Type B pancreatic cell (in vitro differentiated cells): ENCODE results near the gene SPEN. TPM values are rescaled to one million over a fixed set of nuclear protein-coding genes. Genes with fewer than 3 reads are reported as not detected.

Experiments
- DNase-seq: peaks from one replicate; pipeline ENCODE4 v3.0.0; 2021; ENCODE audit warnings: mixed read lengths; ENCODE audit not compliant: unreplicated experiment; ENCODE audit errors: extremely low spot score
- H3K27ac Mint-ChIP-seq: 2 replicates; pipeline ENCODE4 v1.8.0; 2021; ENCODE audit warnings: mild to moderate bottlenecking, mixed read lengths
- H3K27me3 Mint-ChIP-seq: 2 replicates; pipeline ENCODE4 v1.8.0; 2021; ENCODE audit warnings: mixed read lengths
- H3K36me3 Mint-ChIP-seq: 2 replicates; pipeline ENCODE4 v1.8.0; 2021; ENCODE audit warnings: mixed read lengths
- H3K4me1 Mint-ChIP-seq: one replicate; pipeline ENCODE4 v1.8.0; 2021; ENCODE audit warnings: mixed read lengths; ENCODE audit not compliant: unreplicated experiment
- H3K4me3 Mint-ChIP-seq: 2 replicates; pipeline ENCODE4 v1.8.0; 2021; ENCODE audit warnings: mild to moderate bottlenecking, mixed read lengths
- H3K9me3 Mint-ChIP-seq: 2 replicates; pipeline ENCODE4 v1.8.0; 2021; ENCODE audit warnings: mixed read lengths
- CTCF ChIP-seq: fragments of 200-600 bp; sonication (generic); conservative IDR thresholded peaks from 2 replicates; pipeline ENCODE4 v1.5.0; 2021; ENCODE audit warnings: antibody characterized with exemption, mild to moderate bottlenecking
- total RNA-seq: library from RNA; stranded (reverse); gene quantifications from 2 replicates; pipeline ENCODE4 v1.2.1, GENCODE V29; 2021; ENCODE audit warnings: low replicate concordance

Gene SPEN
- total RNA-seq, 1 donor from 2014 or later = 66.5 TPM

- Mint-ChIP-seq H3K4me1 (peaks cover 45% of the 10 kb centered on the region), H3K27me3 (no peaks in the 10 kb centered on the region), H3K9me3 (no peaks in the 10 kb centered on the region), H3K27ac (peak overlapping the region; percentile 56), H3K36me3 (peaks cover 16% of the 10 kb centered on the region), H3K4me3 (no peak overlapping the region)
- no peak for DNase-seq
- no peak for TF ChIP-seq CTCF
These were observed 105.1 kb downstream of the SPEN start for GRCh38 chr1:15952317-15953258.

GRCh38 chr1:15953294-15953771, 105.8 kb downstream of the SPEN start:
- no peaks in the 10 kb centered on the region for H3K27me3 Mint-ChIP-seq
- H3K36me3 Mint-ChIP-seq = peaks cover 11% of the 10 kb centered on the region
- peak overlapping the region; percentile 69 for H3K27ac Mint-ChIP-seq
- TF ChIP-seq CTCF = no peak
- no peak overlapping the region for H3K4me3 Mint-ChIP-seq
- DNase-seq = no peak
- H3K9me3 Mint-ChIP-seq = no peaks in the 10 kb centered on the region
- H3K4me1 Mint-ChIP-seq = peaks cover 53% of the 10 kb centered on the region

- no peak for DNase-seq
- Mint-ChIP-seq H3K4me3 (no peak overlapping the region), H3K9me3 (no peaks in the 10 kb centered on the region), H3K36me3 (peaks cover 11% of the 10 kb centered on the region), H3K4me1 (peaks cover 58% of the 10 kb centered on the region), H3K27ac (peak overlapping the region; percentile 69), H3K27me3 (no peaks in the 10 kb centered on the region)
- TF ChIP-seq CTCF = no peak
These were observed 106.3 kb downstream of the SPEN start for GRCh38 chr1:15953791-15954241.

- TF ChIP-seq CTCF = no peak
- H3K27me3 Mint-ChIP-seq = no peaks in the 10 kb centered on the region
- peak overlapping the region; percentile 69 for H3K27ac Mint-ChIP-seq
- peak overlapping the region; percentile 20 for H3K4me3 Mint-ChIP-seq
- H3K9me3 Mint-ChIP-seq = no peaks in the 10 kb centered on the region
- peaks cover 58% of the 10 kb centered on the region for H3K4me1 Mint-ChIP-seq
- H3K36me3 Mint-ChIP-seq = peaks cover 11% of the 10 kb centered on the region
- DNase-seq = no peak
These were observed 106.8 kb downstream of the SPEN start for GRCh38 chr1:15954316-15954715.

- peaks cover 11% of the 10 kb centered on the region for H3K36me3 Mint-ChIP-seq
- no peak overlapping the region for H3K4me3 Mint-ChIP-seq
- no peaks in the 10 kb centered on the region for H3K9me3 Mint-ChIP-seq
- H3K27me3 Mint-ChIP-seq = no peaks in the 10 kb centered on the region
- DNase-seq = no peak
- peaks cover 64% of the 10 kb centered on the region for H3K4me1 Mint-ChIP-seq
- peak overlapping the region; percentile 35 for H3K27ac Mint-ChIP-seq
- no peak for TF ChIP-seq CTCF
These were observed 108.0 kb downstream of the SPEN start for GRCh38 chr1:15955552-15955951.
